RKO (cell line): Measurements from ENCODE around the gene GPRC5D.
A peak's percentile ranks its signal among the peaks of the same experiment; 100 is the strongest.

ENCODE experiments used
- DNase-seq: peaks from one replicate; pipeline ENCODE4 v3.0.0-alpha.2; 2016; ENCODE audit warnings: low spot score

The GPRC5D gene

DNA sequence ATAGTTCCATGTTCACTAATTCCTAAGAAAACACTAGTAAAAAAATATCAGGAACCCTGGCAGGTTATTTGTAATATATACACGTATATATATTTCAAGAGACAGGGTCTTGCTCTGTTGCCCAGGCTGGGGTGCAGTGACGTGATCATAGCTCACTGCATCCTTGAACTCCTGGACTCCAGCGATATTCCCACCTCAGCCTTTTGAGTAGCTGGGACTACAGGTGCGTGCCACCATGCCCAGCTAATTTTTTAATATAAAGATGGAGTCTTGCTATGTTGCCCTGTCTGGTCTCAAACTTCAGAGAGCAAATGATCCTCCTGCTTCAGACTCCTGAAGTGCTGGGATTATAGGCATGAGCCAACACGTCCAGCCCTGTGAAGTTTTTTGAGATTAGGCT is 44.4 kb downstream of the GPRC5D start:
- no peak for DNase-seq

DNA sequence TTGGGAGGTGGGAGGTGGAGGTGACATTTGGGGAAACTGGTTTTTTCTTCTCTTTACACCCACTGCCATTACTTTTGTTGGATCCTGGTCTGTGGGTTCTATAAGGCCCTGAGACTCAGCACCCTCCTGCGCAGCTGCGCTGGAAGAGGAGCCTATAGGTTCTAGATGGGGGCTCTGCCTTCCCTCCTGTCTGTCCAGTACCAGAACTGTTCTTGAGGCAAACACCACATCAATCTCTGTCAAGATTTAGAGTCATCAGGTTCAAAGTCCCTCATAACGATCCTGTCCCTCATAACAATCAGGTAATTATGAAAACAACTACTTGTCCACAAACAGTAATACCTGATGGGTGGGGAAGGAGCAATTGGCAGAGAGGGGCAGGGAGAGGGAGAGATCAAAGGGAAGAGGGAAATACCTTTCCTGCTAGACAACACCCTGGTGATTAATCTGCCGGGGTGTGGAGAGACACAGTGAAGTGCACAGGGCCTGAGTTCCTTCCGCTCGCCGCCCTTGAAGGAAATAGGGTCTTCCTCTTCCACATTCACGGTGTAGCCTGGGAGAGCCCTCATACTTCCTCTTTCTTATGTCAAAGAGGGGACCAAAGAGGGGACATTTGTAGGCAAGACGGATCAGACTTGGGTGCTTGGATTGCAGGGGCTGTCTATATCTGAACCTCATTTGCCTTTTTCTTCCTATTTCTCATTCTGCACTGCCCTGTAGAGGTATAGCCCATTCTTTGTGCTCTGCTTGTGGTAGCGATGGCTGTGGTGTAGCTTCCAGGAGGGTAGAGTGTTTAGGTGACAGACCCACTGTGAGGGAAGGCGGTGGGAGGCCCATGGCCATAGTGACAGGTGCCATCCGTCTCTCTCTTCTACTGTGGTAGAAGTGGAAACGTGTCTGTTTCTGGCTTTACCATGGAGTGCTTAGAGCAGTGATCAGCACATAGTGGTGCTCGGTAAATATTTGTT is 48.0 kb downstream of the GPRC5D start:
- DNase-seq: no peak

DNA sequence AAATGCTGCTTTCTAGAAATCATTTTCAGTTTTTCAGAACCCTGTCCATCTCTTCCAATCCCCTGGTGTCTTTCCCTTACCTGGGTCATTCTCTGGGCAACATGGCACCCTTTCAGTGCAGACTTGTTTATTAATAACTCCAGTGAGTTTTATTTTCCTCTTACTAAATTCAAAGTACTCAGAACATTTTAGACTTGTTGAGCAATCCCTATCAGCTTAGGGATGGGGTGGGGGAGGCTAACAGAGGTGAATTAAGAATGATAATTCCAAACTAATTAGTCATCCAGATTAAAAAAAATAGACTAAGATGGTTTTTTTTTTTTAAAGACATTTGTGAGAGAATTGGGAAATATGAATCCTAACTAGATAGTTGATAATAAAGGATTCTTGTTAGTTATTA is 49.9 kb downstream of the GPRC5D start:
- DNase-seq: no peak

DNA sequence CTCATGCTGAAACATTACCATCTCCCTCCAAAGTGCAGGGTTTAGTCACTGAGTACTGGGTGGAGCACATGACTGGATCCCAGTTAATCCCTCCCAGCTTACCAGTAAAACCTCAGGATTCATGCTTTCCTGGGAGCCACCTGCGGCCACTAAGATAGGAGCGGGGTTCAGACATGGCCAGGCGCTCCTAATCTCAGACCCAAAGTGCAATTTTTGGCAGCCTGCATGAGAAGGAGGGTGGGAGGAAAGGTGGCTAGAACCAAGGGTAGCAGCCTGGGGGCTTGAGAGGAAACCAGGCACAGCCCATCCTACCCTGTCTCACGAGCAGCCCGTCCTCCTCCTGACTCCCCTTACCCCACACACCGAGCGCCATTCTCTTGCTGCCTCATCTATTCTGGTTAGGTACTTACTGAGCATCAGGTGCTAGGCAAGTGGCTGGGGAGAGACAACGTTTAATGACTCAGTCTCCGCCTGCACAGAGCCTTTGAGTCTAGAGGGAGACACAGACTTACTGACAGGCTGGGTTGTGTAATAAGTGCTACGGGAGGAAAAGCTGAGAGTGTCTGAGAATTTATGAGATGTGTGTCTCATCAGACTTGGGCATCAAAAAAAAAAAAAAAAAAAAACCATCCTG is 50.7 kb downstream of the GPRC5D start:
- DNase-seq: peak; percentile 88

DNA sequence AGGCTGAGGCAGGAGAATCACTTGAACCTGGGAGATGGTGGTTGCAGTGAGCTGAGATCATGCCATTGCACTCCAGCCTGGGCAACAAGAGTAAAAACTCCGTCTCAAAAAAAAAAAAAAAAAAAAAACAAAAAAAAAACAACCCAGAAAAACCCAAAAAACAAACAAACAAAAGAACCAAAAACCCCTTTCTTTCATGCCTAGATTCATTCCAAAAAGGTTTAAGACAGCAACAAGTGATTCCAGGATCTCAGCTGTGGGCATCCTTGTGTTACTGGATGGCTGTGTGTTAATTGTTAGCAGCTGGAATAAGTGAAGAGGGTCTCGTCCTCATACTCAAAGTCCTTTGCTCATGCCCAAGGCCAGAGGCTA is 51.2 kb downstream of the GPRC5D start:
- no peak for DNase-seq

DNA sequence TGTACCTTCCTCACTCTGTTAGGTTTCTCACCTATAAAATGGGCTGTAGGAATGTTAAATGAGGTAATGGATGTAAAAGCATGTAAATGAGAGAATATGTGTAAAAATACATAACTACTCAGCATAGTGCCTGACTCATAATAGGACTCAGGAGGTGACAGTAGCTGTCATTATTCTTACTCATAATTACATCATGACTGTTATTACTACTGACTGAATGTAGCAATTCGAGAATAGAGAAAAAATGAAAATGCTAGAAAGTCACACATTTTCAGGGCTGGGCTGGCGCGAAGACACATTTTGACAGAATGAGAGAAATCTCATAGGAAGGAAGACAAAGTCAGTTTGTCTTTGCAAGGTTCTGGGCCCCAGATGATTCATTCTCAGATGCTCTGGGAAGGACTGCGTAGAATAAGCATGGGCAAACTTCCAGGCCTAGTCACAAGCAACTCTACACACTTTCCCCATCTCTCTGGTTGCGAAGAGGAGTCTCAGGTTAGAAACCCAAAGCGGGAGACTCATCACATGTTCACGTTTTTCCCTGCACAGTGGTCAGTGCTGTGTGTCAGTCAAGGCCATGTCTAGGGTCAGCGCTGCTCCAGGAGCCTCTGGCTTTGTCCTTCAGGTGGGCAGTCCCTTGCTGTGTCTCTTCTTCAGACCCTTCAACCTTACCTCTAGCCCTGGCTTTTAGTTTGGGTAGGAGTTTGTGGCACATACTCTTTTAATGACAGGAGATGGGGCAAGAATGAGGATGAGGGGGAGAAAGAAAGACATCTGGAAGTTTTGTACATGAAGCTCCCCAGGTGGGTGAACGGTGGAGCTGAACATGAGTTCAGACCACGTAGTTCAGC is 52.2 kb downstream of the GPRC5D start:
- peak; percentile 97 for DNase-seq

DNA sequence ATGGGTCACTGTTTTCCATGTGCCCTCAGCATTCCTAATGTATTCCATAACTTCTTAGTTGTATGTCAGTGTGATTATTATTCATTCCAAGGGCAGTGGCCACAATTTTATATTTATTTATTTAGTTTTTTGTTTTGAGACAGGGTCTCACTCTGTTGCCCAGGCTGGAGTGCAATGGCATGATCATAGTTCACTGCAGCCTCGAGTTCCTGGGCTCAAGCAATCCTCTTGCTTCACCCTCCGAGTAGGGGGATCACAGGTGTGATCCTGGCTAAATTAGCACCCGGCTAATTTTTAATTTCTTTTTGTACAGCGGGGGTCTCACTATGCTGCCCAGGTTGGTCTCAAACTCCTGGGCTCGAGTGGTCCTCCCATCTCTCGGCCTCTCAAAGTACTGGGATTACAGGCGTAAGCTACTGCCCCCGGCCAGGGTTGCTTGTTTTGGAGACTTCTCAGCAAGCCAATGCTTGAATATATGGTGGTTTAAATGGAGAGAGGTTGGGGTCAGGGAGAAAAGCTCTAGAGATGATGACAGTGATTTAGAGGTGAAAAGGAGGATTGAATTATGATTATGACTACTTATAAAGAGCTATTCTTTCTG is 53.0 kb downstream of the GPRC5D start:
- DNase-seq: no peak

DNA sequence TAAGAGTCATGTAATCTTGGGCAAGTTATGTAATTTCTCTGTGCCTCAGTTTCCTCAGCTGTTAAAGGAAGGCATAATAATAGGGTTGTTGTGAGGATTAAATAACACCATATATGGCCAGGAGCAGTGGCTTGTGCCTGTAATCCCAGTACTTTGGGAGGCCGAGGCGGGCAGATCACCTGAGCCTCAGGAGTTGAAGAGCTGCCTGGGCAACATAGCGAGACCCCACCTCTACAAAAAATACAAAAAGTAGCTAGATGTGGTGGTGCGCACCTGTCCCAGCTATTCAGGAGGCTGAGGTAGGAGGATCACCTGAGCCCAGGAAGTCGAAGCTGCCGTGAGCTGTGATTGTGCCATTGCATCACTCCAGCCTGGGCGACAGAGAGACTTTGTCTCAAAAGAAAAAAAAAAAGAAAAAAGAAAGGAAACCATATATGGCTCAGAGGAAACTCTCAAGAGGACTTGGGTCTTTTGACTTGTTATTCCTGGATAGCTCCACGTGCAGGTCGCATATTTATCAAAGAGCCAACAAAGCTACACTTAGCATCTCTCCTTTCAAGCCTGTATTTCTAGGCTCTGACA is 53.7 kb downstream of the GPRC5D start:
- no peak for DNase-seq

DNA sequence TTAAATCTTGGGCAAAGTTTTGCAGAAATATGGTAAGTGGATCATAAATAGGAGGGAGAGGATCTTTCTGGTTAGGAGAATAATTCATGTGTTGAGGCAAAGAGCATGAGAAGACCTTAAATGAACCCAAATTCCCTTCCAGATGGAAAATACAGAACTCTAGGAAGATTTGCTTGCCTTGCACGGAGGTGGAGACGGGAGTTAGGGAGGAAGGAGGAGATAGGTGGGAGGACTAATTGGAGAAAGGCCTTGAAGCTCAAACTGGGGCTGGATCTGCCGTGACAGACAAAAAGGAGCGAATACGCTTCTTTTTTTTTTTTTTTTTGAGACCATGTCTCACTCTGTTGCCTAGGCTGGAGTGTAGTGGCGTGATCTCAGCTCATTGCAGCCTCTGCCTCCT is 54.7 kb downstream of the GPRC5D start:
- no peak for DNase-seq

DNA sequence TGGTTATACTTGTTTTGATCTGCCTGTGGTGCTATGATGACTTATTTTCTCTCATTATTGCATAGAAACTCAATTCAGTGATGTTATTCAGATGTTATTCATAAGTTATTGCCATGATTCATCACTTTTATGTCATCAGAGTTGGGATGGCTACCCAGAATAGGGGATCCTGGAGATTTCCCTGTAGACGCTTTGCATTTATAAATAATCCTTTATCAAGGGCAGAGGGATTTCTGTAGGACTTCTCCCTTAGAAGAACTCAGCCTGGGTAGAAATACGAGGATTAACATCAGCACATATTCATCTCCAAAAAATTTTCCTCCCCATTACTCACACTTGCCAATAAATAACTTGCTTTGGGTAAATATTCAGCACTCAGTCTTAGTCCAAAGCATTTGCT is 55.7 kb downstream of the GPRC5D start:
- peak; percentile 79 for DNase-seq

DNA sequence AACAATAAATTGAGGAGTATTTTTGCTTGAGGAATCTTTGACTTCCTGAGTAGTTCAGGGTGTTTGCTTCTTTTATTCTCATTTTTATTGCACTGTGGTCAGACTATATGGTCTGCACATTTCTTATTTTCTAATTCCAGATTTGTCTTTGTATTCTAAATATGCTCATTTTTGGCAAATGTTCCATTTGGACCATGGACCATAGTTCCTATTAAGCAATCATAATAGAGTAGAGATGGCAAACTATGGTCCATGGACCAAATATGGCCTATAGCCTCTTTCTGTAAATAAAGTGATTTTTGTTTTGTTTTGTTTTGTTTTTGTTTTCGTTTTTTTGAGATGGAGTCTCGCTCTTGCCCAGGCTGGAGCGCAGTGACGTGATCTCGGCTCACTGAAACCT is 58.5 kb downstream of the GPRC5D start:
- DNase-seq: no peak

DNA sequence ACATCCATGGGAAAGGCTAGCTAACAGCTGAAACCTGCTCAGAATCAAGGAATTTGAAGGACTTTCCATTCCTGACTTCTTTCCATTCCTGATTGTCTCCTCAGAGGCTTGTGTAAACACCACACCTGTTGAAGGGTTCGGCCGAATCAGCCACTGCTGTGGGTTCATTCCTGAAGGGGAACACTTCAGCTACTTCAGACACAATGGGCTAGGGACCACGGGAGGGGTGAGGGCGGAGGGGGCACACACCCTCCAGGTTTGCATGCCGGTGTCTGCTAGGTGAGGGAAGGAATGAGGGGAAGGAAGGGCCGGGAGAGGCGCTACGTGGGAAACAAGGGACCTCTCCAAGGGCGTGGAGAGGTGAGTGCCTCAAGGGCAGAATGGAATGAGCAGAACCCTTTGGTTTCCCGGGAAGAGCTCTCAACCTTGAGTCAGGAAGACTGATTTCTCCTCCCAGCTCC is 59.3 kb downstream of the GPRC5D start:
- DNase-seq: no peak

DNA sequence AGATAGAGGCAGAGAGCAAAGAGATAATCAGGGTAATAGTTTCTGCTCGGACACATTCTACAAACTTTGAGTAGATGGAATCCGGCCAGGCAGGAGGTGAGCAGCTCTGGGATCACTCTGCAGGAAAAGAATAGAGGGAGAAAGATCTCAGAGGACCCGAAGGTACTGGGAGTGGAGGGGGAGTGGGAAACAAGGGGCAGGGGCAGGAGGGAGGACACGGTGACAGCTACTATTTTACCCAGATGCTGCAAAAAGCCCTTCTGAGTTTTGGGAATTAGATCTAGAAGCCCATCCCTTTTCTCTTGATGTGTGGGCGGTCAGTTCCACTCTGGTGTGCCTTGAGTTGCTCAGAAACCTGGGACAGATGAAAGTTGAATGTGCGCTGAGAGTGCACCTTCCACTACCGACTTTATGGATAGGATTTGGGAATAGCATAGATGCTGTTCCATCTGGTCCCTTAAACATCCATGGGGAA is 60.1 kb downstream of the GPRC5D start:
- no peak for DNase-seq

DNA sequence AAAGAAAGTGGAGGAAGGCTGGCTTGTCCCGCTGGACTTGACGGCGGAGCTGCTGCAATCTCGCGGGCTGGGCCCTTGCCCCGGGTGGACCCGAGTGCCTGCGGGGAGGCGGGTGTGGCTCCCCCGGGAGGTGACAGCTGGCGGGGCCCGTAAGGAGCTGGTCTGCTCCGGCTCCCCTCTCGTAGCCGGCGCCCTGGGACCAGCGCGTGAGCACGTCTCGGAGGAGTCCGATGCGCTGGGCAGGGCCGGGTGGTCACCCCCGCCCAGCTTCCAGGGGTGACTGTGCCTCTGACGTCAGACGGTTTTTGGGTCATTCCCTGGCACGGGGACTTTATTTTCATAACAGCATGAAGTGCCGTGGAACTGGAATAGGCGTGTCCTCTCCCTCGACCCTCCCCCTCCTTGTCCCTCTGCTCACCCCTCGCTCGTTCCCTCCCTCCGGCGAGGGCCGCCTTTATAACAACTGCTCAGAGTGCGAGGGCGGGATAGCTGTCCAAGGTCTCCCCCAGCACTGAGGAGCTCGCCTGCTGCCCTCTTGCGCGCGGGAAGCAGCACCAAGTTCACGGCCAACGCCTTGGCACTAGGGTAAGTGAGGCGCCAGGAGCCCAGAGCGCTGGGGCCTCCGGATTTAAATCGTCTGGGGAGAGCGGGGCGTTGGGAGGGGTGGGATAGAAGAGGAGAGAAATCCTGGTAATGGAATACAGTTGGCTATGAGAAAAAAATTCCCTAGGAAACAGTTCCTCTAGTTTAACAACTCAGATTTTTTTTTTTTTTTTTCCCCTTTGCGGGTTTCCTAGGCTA is 60.7 kb downstream of the GPRC5D start, which contains the start of gene GPRC5A:
Gene GPRC5A (plus strand): TSS at position 483 of the 801 bp plus-strand sequence. CDS start 16,688 bp downstream, outside the sequence.
- DNase-seq: peak; percentile 95
